Vagina (tissue), 2 donors: ENCODE results near the gene ECHS1.

ENCODE experiments used
- POLR2A ChIP-seq, 2 donors: fragments of 450-650 bp; IDR thresholded peaks; one replicate each; pipeline ENCODE4 v1.6.1; 2017; ENCODE audit warnings: antibody characterized with exemption in 2 of 2, mild to moderate bottlenecking in 2 of 2, moderate library complexity in 2 of 2
- TF ChIP-seq, protein P1 (sequence below), 3 experiments: fragments of 450-650 bp in 2 of 3; fragments of 200-600 bp in 1 of 3; sonication (generic) in 1 of 3; IDR thresholded peaks; one replicate each; pipeline ENCODE4 v1.5.1; 2017 to 2019; ENCODE audit warnings: antibody characterized with exemption in 3 of 3, mild to moderate bottlenecking in 2 of 3, moderate library complexity in 2 of 3

DNA sequence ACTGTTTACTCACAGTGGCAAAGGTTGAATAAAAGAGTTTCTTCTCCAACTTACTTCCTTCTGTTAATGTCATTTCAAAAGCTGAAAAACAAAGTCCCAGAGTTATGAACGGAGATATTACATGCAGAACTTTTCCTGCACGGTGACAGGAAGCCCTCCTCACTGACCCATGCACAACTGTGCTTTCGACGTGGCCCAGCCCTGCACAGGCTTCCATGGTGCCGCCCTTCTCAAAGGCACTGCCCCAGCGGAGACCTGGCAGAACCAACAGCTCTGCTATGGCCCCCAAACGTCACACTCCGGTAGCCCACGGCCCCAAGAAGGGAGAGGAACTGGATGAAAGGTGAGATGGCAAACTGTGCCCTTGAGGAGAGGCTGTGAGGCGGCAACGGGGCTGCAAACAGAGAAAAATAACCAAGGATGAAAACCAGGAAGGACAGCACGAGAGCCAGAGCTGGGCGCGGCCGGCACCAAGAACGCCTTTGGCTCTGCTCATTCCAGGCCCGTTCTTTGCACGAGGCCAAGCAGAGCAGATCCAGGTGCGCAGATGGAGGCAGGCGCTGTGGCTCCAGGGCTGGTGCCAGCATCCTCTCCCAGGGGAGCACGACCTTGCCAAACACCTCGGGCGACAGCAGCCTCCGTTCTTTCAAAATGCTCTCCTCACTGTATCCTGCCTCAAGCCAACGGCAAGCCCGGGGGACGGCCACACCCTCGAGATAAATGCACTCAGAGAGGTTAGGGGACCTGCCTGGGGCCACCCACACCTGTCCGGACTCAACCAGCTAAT lies 8.3 kb downstream of the ECHS1 start:
- TF ChIP-seq, protein P1, sequence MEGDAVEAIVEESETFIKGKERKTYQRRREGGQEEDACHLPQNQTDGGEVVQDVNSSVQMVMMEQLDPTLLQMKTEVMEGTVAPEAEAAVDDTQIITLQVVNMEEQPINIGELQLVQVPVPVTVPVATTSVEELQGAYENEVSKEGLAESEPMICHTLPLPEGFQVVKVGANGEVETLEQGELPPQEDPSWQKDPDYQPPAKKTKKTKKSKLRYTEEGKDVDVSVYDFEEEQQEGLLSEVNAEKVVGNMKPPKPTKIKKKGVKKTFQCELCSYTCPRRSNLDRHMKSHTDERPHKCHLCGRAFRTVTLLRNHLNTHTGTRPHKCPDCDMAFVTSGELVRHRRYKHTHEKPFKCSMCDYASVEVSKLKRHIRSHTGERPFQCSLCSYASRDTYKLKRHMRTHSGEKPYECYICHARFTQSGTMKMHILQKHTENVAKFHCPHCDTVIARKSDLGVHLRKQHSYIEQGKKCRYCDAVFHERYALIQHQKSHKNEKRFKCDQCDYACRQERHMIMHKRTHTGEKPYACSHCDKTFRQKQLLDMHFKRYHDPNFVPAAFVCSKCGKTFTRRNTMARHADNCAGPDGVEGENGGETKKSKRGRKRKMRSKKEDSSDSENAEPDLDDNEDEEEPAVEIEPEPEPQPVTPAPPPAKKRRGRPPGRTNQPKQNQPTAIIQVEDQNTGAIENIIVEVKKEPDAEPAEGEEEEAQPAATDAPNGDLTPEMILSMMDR (IDR thresholded peaks at IDR 0.05): no peak
- TF ChIP-seq POLR2A (IDR thresholded peaks at IDR 0.05): no peak
